ENCODE results near the gene RSBN1L. TPM values are rescaled to one million over a fixed set of nuclear protein-coding genes. Genes with fewer than 3 reads are reported as not detected.
"Not testable (repeated sequence)": the region's sequence is repeated elsewhere in the genome, so short reads cannot be mapped to it uniquely, and the experiment has no call there.

RSBN1L gene
- 24.5 and 25.9 TPM in 2 replicates for total RNA-seq

DNA sequence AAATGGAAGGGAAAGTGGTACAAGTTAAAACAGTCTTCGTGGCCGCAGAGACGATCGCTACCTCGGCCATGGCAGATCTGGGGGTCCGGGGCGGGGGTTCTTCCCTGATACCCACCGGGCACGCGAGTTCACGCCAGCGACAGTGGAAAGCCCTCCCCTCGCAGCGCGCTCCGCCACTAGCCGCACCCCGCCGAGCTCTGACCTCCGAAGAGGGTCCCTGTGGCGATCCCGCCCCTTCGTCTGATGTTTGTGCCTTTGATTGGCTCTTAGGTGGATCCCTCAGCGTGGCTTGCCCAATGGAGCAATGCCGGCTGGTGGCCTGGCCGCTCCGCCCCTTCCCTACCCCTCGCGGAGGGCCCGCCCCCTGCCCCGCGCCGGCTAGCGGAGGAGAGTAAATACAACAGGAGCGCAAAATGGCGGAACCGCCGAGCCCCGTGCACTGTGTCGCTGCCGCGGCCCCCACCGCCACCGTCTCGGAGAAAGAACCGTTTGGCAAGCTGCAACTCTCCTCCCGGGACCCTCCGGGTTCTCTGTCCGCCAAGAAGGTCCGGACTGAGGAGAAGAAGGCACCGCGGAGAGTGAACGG is at the start of gene RSBN1L:
Gene RSBN1L (plus strand): TSS at position 403 of the 586 bp plus-strand sequence. CDS start 11 bp downstream, at position 414.
- POLR2A ChIA-PET, result interaction anchor here (0.6 to 2.5 kb wide), 20 partner anchors 9 to 470 kb away, joined by 3 to 18 read pairs (median 4); partner anchors contain the start of genes PHTF2 and TMEM60
- DNase-seq (peak; percentile 96), ATAC-seq (ENCODE audit: low read depth) (peak; percentile 94)
- Mint-ChIP-seq H3K27me3 (no peaks in the 10 kb centered on the region), H3K4me1 (peaks cover 52% of the 10 kb centered on the region), H3K27ac (peak within 1 kb of the TSS; percentile 93), H3K9me3 (no peaks in the 10 kb centered on the region), H3K4me3 (peak within 1 kb of the TSS; percentile 96), H3K36me3 (ENCODE audit: low read depth) (peaks cover 20% of the 10 kb centered on the region)
- CTCF ChIA-PET, result interaction anchor here (0.6 to 1.2 kb wide), 3 partner anchors 10 to 324 kb away, joined by 3 to 4 read pairs (median 4); no protein-coding TSS in a partner anchor
- TF ChIP-seq, protein P1, sequence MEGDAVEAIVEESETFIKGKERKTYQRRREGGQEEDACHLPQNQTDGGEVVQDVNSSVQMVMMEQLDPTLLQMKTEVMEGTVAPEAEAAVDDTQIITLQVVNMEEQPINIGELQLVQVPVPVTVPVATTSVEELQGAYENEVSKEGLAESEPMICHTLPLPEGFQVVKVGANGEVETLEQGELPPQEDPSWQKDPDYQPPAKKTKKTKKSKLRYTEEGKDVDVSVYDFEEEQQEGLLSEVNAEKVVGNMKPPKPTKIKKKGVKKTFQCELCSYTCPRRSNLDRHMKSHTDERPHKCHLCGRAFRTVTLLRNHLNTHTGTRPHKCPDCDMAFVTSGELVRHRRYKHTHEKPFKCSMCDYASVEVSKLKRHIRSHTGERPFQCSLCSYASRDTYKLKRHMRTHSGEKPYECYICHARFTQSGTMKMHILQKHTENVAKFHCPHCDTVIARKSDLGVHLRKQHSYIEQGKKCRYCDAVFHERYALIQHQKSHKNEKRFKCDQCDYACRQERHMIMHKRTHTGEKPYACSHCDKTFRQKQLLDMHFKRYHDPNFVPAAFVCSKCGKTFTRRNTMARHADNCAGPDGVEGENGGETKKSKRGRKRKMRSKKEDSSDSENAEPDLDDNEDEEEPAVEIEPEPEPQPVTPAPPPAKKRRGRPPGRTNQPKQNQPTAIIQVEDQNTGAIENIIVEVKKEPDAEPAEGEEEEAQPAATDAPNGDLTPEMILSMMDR (IDR thresholded peaks at IDR 0.05), result no peak
- intact Hi-C loops (cut with micrococcal nuclease), result loop anchor here (1.0 to 5.0 kb wide), 4 partner anchors 102 to 279 kb away; partner anchors contain the start of genes GSAP, PHTF2 and TMEM60

DNA sequence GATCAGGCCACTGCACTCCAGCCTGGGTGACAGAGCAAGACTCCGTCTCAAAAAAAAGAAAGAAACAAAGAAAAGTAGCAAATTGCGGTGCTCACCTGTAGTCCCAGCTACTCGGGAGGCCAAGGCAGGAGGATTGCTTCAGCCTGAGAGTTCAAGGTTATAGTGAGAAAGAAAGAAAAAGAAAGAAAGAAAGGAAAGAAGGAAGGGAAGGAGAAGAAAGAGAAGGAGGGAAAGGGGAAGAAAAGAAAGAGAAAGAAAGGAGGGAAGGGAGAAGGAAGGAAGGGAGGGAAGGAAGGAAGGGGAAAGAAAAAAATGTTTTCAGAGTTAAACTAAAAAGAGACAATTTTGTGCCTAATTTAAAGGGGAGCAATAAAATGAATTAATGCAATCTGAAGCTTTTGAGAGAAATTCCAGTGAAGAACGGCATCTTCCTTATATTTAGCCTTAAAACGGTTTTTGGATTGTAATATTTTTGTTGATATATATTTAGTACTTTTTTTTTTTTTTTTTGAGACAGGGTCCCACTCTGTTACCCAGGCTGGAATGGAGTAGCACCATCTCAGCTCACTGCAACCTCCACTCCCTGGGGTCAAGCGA is 47.4 kb upstream of the RSBN1L start:
- DNase-seq (no peak), ATAC-seq (ENCODE audit: low read depth) (no peak)
- Mint-ChIP-seq H3K27me3 (no peaks in the 10 kb centered on the region), H3K9me3 (no peaks in the 10 kb centered on the region), H3K36me3 (ENCODE audit: low read depth) (peaks cover 4% of the 10 kb centered on the region), H3K4me3 (no peak overlapping the region), H3K27ac (no peak overlapping the region), H3K4me1 (no peaks in the 10 kb centered on the region)
- TF ChIP-seq, protein P1 (IDR thresholded peaks at IDR 0.05), result no peak
- CTCF ChIA-PET, result interaction anchor here (1.3 to 5.6 kb wide), 2 partner anchors 111 to 280 kb away, joined by 3 to 67 read pairs; no protein-coding TSS in a partner anchor
- intact Hi-C loops (cut with micrococcal nuclease), result no loop called here
- POLR2A ChIA-PET, result no interaction called here

DNA sequence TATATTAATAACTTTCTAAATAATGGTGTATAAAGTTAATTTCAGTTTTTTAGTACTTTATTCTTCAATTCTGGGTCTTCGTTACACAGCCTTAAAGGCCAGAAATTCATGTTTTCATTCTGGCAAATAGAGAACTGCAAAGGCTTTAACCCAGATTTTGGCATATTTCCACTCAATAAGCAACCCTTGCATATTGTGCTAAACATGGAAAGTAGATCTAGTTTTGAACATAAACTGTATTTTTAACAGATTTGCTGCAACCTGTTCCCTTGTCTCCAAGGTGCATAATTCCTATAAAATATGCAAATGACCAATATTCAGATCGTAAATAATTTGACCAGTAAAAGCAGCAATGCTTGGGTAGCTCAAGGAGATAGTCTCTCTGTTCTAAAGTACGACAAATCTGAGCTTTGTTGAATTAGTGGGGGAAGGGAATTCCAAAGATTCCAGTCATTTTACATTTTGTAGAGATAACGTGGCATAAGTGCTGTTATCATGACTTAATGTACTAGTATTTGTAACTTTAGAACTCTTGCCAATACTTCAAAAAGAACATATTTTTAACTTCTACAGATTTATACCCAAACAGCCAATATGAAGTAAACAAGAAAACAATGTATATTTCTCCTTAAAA is 46.4 kb upstream of the RSBN1L start:
- H3K27me3 Mint-ChIP-seq, result no peaks in the 10 kb centered on the region
- no peak for DNase-seq
- intact Hi-C loops (cut with micrococcal nuclease), result loop anchor here (2.0 to 10.0 kb wide), 5 partner anchors 223 to 1525 kb away; no protein-coding TSS in a partner anchor
- H3K36me3 Mint-ChIP-seq (ENCODE audit: low read depth), result no peaks in the 10 kb centered on the region
- H3K27ac Mint-ChIP-seq, result no peak overlapping the region
- TF ChIP-seq, protein P1 (IDR thresholded peaks at IDR 0.05), result no peak
- no peak for ATAC-seq (ENCODE audit: low read depth)
- no peak overlapping the region for H3K4me3 Mint-ChIP-seq
- no peaks in the 10 kb centered on the region for H3K9me3 Mint-ChIP-seq
- CTCF ChIA-PET, result interaction anchor here (1.3 to 5.6 kb wide), 3 partner anchors 110 to 391 kb away, joined by 3 to 67 read pairs (median 22); no protein-coding TSS in a partner anchor
- POLR2A ChIA-PET, result no interaction called here
- no peaks in the 10 kb centered on the region for H3K4me1 Mint-ChIP-seq

DNA sequence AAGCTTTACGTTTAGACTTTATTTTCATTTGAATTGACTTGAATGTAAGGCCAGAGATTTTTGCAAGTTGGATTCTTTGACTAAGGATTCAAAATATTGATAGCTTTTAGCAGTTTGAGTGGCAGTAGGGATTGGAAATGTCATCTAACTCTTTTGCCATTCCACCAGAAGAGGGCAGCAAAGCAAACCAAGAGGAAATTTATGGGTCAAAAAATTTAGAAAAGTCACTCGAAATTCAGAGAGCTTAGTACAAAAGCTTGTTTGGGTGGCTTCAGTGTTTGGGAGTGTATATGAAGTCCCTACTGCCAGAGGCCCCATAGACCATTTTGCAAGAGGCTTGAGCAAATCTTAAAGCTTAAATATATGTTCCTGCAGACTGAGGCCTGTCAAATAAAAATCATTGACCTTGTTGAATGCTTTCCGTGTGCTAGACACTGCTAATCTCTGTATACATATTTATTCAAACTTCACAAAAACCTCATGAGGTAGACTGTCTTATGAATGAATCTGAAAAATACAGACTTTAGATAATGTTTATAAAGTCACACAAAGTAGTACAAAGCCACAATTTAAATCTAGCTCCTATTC is 44.6 kb upstream of the RSBN1L start:
- DNase-seq (no peak), ATAC-seq (ENCODE audit: low read depth) (no peak)
- no peaks in the 10 kb centered on the region for H3K4me1 Mint-ChIP-seq
- ChIA-PET POLR2A (interaction anchor here (1.1 kb wide), 1 partner anchor 108 kb away, joined by 3 read pairs; no protein-coding TSS in a partner anchor), CTCF (interaction anchor here (0.7 to 5.6 kb wide), 41 partner anchors 9 to 393 kb away, joined by 3 to 67 read pairs (median 3); partner anchors contain the start of genes PHTF2, RSBN1L and TMEM60)
- peaks cover 1% of the 10 kb centered on the region for H3K36me3 Mint-ChIP-seq (ENCODE audit: low read depth)
- no peak overlapping the region for H3K4me3 Mint-ChIP-seq
- no peaks in the 10 kb centered on the region for H3K27me3 Mint-ChIP-seq
- TF ChIP-seq, protein P1 (IDR thresholded peaks at IDR 0.05), result no peak
- no peaks in the 10 kb centered on the region for H3K9me3 Mint-ChIP-seq
- H3K27ac Mint-ChIP-seq, result no peak overlapping the region
- intact Hi-C loops (cut with micrococcal nuclease), result loop anchor here (1.0 to 10.0 kb wide), 6 partner anchors 108 to 1523 kb away; no protein-coding TSS in a partner anchor

DNA sequence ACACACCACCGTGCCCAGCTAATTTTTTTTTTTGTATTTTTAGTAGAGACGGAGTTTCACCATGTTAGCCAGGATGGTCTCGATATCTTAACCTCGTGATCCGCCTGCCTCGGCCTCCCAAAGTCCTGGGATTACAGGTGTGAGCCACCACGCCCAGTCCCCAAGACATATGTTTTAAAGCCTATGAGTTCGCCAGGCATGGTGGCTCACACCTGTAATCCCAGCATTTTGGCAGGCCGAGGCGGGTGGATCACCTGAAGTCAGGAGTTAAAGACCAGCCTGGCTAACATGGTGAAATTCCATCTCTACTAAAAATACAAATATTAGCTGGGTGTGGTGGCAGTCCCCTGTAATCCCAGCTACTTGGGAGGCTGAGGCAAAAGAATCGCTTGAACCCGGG is 43.4 kb upstream of the RSBN1L start:
- POLR2A ChIA-PET, result not testable (repeated sequence)
- intact Hi-C loops (cut with micrococcal nuclease), result loop anchor here (5.0 to 10.0 kb wide), 3 partner anchors 226 to 1522 kb away; no protein-coding TSS in a partner anchor

More for the DNA sequence above, 43.4 kb upstream of the RSBN1L start:
- not testable (repeated sequence) for H3K36me3 Mint-ChIP-seq (ENCODE audit: low read depth); DNase-seq; H3K27me3 Mint-ChIP-seq; H3K9me3 Mint-ChIP-seq; H3K4me3 Mint-ChIP-seq; H3K27ac Mint-ChIP-seq; ATAC-seq (ENCODE audit: low read depth); H3K4me1 Mint-ChIP-seq
- CTCF ChIA-PET, result interaction anchor here (0.7 to 5.6 kb wide), 6 partner anchors 8 to 388 kb away, joined by 3 to 67 read pairs (median 8); no protein-coding TSS in a partner anchor

Data from activated B cell treated with CpG ODN at 0.5 μM for 24 hours (primary cell).